GM19043 (cell line): ENCODE measurements around the gene MAP1A.
A peak's percentile ranks its signal among the peaks of the same experiment; 100 is the strongest.

ENCODE experiments used
- ATAC-seq: cut with Tn5 transposase; IDR thresholded peaks from one replicate; pipeline ENCODE4 v1.9.1; 2021; ENCODE audit warnings: low read depth; ENCODE audit not compliant: unreplicated experiment

MAP1A gene

GRCh38 chr15:43510200-43511011 is 7.0 kb upstream of the MAP1A start:
- peak; percentile 93 for ATAC-seq

GRCh38 chr15:43511012-43511885 is 6.2 kb upstream of the MAP1A start:
- no peak for ATAC-seq

GRCh38 chr15:43513550-43513949 is 3.9 kb upstream of the MAP1A start:
- no peak for ATAC-seq

GRCh38 chr15:43514241-43515057 is 3.0 kb upstream of the MAP1A start:
- no peak for ATAC-seq

- no peak for ATAC-seq
Observed at GRCh38 chr15:43515741-43516140, 1.7 kb upstream of the MAP1A start.

GRCh38 chr15:43516185-43516584 is 1.2 kb upstream of the MAP1A start:
- ATAC-seq: no peak

GRCh38 chr15:43516801-43517353 is 531 bp upstream of the MAP1A start:
- ATAC-seq: no peak

- ATAC-seq: no peak
Observed at GRCh38 chr15:43518197-43518761, 871 bp downstream of the MAP1A start.

GRCh38 chr15:43519196-43519595 is 1.8 kb downstream of the MAP1A start:
- no peak for ATAC-seq

GRCh38 chr15:43520138-43520537 is 2.7 kb downstream of the MAP1A start:
- no peak for ATAC-seq

GRCh38 chr15:43521419-43521818 is 4.0 kb downstream of the MAP1A start:
- no peak for ATAC-seq

GRCh38 chr15:43522247-43522646 is 4.8 kb downstream of the MAP1A start:
- ATAC-seq: no peak

- no peak for ATAC-seq
Observed at GRCh38 chr15:43523646-43524045, 6.2 kb downstream of the MAP1A start.

- no peak for ATAC-seq
Observed at GRCh38 chr15:43524254-43524845, 6.9 kb downstream of the MAP1A start.

- no peak for ATAC-seq
Observed at GRCh38 chr15:43525131-43525530, 7.7 kb downstream of the MAP1A start.

GRCh38 chr15:43526261-43526930 is 9.0 kb downstream of the MAP1A start:
- no peak for ATAC-seq

GRCh38 chr15:43527016-43527801 is 9.8 kb downstream of the MAP1A start:
- no peak for ATAC-seq

GRCh38 chr15:43527802-43528541 is 10.6 kb downstream of the MAP1A start:
- ATAC-seq: no peak
